IMR-90 (cell line): ENCODE data around the gene PLEKHA4. TPM values are rescaled to one million over a fixed set of nuclear protein-coding genes. Genes with fewer than 3 reads are reported as not detected.
A peak's percentile ranks its signal among the peaks of the same experiment; 100 is the strongest.

Experiments
- BHLHE40 ChIP-seq: fragments of 150-350 bp; IDR thresholded peaks from 2 replicates; pipeline ENCODE4 v1.6.1; 2016; ENCODE audit warnings: mild to moderate bottlenecking, low read depth, low read length
- MAFK ChIP-seq: IDR thresholded peaks from 2 replicates; pipeline ENCODE4 v1.6.1; 2012; ENCODE audit warnings: low read depth, low read length, improper control_type of control experiment
- polyA plus RNA-seq, 3 experiments: library from polyadenylated mRNA; depleted of rRNA; stranded (reverse); fragments of >200 nt; gene quantifications; 2 replicates each; pipeline ENCODE4 v1.2.3, GENCODE V29; 2012; ENCODE audit warnings: low replicate concordance in 1 of 3
- total RNA-seq: library from RNA; depleted of rRNA; stranded (reverse); fragments of >200 nt; gene quantifications from 2 replicates; pipeline ENCODE4 v1.2.3, GENCODE V29; 2012
- TF ChIP-seq, protein P1 (sequence below): conservative IDR thresholded peaks from 2 replicates; pipeline ENCODE4 v1.5.1; 2012; ENCODE audit warnings: mild to moderate bottlenecking, low read depth, low read length, improper control_type of control experiment

Gene PLEKHA4
- total and polyA plus RNA-seq, 2 of the 4 experiments (the other 2 are of a cell fraction): 4.5 to 14.4 TPM

DNA sequence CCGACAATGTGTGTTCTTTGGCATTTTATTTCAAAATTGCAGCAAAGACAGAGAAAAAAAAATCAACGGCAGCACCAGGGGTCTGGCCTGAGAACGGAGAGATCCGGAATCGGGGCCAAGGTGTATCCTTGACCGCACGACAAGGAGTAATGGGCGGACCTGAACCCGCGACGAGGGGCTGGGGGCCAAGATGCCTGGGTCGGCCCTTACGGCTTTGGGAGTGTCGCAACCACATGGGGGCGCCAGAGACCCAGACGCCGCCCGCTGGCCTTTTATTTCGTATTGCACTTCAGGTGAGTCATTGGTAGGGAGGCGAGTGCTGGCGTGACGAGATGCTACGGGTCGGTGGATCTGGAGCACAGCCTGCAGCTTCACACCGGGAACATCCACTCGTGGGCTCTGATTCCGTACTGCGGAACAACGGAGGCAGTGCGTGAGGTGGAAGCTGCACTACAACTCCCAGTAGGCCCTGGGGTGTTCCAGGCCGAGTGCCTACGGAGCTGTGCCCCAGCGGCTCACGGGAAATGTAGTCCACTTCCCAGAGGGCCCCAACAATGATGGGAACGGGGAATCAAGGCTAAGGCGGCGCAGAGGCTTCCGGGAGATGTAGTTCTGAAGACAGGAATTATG lies 73.2 kb downstream of the PLEKHA4 start (continued):
- TF ChIP-seq, protein P1, sequence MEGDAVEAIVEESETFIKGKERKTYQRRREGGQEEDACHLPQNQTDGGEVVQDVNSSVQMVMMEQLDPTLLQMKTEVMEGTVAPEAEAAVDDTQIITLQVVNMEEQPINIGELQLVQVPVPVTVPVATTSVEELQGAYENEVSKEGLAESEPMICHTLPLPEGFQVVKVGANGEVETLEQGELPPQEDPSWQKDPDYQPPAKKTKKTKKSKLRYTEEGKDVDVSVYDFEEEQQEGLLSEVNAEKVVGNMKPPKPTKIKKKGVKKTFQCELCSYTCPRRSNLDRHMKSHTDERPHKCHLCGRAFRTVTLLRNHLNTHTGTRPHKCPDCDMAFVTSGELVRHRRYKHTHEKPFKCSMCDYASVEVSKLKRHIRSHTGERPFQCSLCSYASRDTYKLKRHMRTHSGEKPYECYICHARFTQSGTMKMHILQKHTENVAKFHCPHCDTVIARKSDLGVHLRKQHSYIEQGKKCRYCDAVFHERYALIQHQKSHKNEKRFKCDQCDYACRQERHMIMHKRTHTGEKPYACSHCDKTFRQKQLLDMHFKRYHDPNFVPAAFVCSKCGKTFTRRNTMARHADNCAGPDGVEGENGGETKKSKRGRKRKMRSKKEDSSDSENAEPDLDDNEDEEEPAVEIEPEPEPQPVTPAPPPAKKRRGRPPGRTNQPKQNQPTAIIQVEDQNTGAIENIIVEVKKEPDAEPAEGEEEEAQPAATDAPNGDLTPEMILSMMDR: peak; percentile 94
- TF ChIP-seq BHLHE40 (peak; percentile 49), MAFK (no peak; the same call in 1 of the 2 replicates)
